HEK293 (cell line): ENCODE data around the gene FIGLA.

Experiments
- CTCF ChIA-PET: fragments of 350-600 bp; formaldehyde crosslinking; extraction: SDS; loops from one replicate; lab custom pipeline; 2021; ENCODE audit warnings: antibody characterized with exemption; lab: Yijun Ruan, JAX
- POLR2A ChIA-PET: fragments of 300-600 bp; formaldehyde crosslinking; extraction: SDS; loops from one replicate; lab custom pipeline; 2020; ENCODE audit warnings: antibody characterized with exemption, inconsistent platforms; lab: Yijun Ruan, JAX
- H3K27ac ChIP-seq: fragments of 200-500 bp; sonication (Bioruptor generic); 2 replicates; pipeline ENCODE4 v1.5.1; 2014; ENCODE audit warnings: low read depth, low read length, control low read depth, inconsistent platforms; ENCODE audit errors: extremely low read depth
- H3K36me3 ChIP-seq, 2 experiments: fragments of 200-500 bp in 1 of 2; sonication (Bioruptor generic) in 1 of 2; 1 replicate in 1 of 2; 2 replicates in 1 of 2; pipeline ENCODE4 v1.5.1; 2014 to 2017; ENCODE audit warnings: inconsistent platforms in 2 of 2, low read length in 2 of 2; ENCODE audit not compliant: control insufficient read depth in 2 of 2, insufficient read depth in 1 of 2
- H3K4me1 ChIP-seq: fragments of 200-500 bp; sonication (Bioruptor generic); 2 replicates; pipeline ENCODE4 v1.5.1; 2014; ENCODE audit warnings: mild to moderate bottlenecking, low read length, inconsistent platforms; ENCODE audit not compliant: control insufficient read depth, insufficient read depth
- H3K4me3 ChIP-seq: 2 replicates; pipeline ENCODE4 v1.5.1; 2011; ENCODE audit warnings: low read depth, mild to moderate bottlenecking, control low read depth, low read length, moderate library complexity
- H3K9me3 ChIP-seq: fragments of 200-500 bp; sonication (Bioruptor generic); 2 replicates; pipeline ENCODE4 v1.5.1; 2014; ENCODE audit warnings: low read depth, low read length, inconsistent platforms; ENCODE audit not compliant: control insufficient read depth, insufficient read depth
- GLIS2 ChIP-seq: fragments of 450-650 bp; formaldehyde crosslinking; IDR thresholded peaks from 2 replicates; pipeline ENCODE4 v1.5.1; 2016; ENCODE audit warnings: missing biosample characterization, missing genetic modification characterization
- OSR2 ChIP-seq: fragments of 450-650 bp; formaldehyde crosslinking; IDR thresholded peaks from 2 replicates; pipeline ENCODE4 v1.5.1; 2016; ENCODE audit warnings: missing biosample characterization, missing genetic modification characterization
- ZNF133 ChIP-seq: fragments of 450-650 bp; formaldehyde crosslinking; IDR thresholded peaks from 2 replicates; pipeline ENCODE4 v1.5.1; 2016; ENCODE audit warnings: missing biosample characterization, missing genetic modification characterization
- ZNF174 ChIP-seq: fragments of 450-650 bp; formaldehyde crosslinking; IDR thresholded peaks from 2 replicates; pipeline ENCODE4 v1.5.0; 2017; ENCODE audit warnings: missing biosample characterization, mild to moderate bottlenecking, missing genetic modification characterization
- ZNF2 ChIP-seq: fragments of 450-650 bp; formaldehyde crosslinking; IDR thresholded peaks from 2 replicates; pipeline ENCODE4 v1.5.1; 2016; ENCODE audit warnings: missing biosample characterization, missing genetic modification characterization
- ZNF202 ChIP-seq: fragments of 450-650 bp; formaldehyde crosslinking; IDR thresholded peaks from 2 replicates; pipeline ENCODE4 v1.5.1; 2016; ENCODE audit warnings: missing biosample characterization, missing genetic modification characterization, borderline replicate concordance
- ZNF24 ChIP-seq: fragments of 450-650 bp; formaldehyde crosslinking; IDR thresholded peaks from 2 replicates; pipeline ENCODE4 v1.5.1; 2016; ENCODE audit warnings: missing biosample characterization, missing genetic modification characterization
- ZNF266 ChIP-seq: fragments of 450-650 bp; formaldehyde crosslinking; IDR thresholded peaks from 2 replicates; pipeline ENCODE4 v1.5.1; 2016; ENCODE audit warnings: missing biosample characterization, missing genetic modification characterization, low read depth
- ZNF501 ChIP-seq: fragments of 450-650 bp; formaldehyde crosslinking; IDR thresholded peaks from 2 replicates; pipeline ENCODE4 v1.5.1; 2016; ENCODE audit warnings: missing biosample characterization, missing genetic modification characterization
- ZNF549 ChIP-seq: fragments of 450-650 bp; IDR thresholded peaks from 2 replicates; pipeline ENCODE4 v1.5.1; 2018; ENCODE audit warnings: missing biosample characterization, missing genetic modification characterization, mild to moderate bottlenecking, inconsistent platforms, moderate library complexity
- ZNF623 ChIP-seq: fragments of 450-650 bp; formaldehyde crosslinking; IDR thresholded peaks from 2 replicates; pipeline ENCODE4 v1.5.1; 2016; ENCODE audit warnings: missing biosample characterization, missing genetic modification characterization
- ZNF654 ChIP-seq: fragments of 450-650 bp; formaldehyde crosslinking; IDR thresholded peaks from 2 replicates; pipeline ENCODE4 v1.5.1; 2016; ENCODE audit warnings: low read depth, missing biosample characterization, missing genetic modification characterization
- ZNF664 ChIP-seq: fragments of 450-650 bp; formaldehyde crosslinking; IDR thresholded peaks from 2 replicates; pipeline ENCODE4 v1.5.1; 2016; ENCODE audit warnings: missing biosample characterization, missing genetic modification characterization
- ZSCAN23 ChIP-seq: fragments of 450-650 bp; formaldehyde crosslinking; IDR thresholded peaks from 2 replicates; pipeline ENCODE4 v1.5.1; 2016; ENCODE audit warnings: missing biosample characterization, missing genetic modification characterization
- TF ChIP-seq, protein P1 (sequence below): sonication (generic); formaldehyde crosslinking; IDR thresholded peaks from 2 replicates; pipeline ENCODE4 v1.8.1; 2022; ENCODE audit warnings: mild to moderate bottlenecking, moderate library complexity, missing genetic modification reagents
- TF ChIP-seq, protein P2 (sequence below): fragments of 450-650 bp; formaldehyde crosslinking; IDR thresholded peaks from 2 replicates; pipeline ENCODE4 v1.5.1; 2016; ENCODE audit warnings: missing biosample characterization, missing genetic modification characterization
- TF ChIP-seq, protein P3 (sequence below): fragments of 450-650 bp; formaldehyde crosslinking; IDR thresholded peaks from 2 replicates; pipeline ENCODE4 v1.5.1; 2016; ENCODE audit warnings: missing biosample characterization, missing genetic modification characterization
- TF ChIP-seq, protein P4 (sequence below): fragments of 450-650 bp; formaldehyde crosslinking; IDR thresholded peaks from 2 replicates; pipeline ENCODE4 v1.5.1; 2016; ENCODE audit warnings: missing biosample characterization, missing genetic modification characterization, borderline replicate concordance

Gene FIGLA

DNA sequence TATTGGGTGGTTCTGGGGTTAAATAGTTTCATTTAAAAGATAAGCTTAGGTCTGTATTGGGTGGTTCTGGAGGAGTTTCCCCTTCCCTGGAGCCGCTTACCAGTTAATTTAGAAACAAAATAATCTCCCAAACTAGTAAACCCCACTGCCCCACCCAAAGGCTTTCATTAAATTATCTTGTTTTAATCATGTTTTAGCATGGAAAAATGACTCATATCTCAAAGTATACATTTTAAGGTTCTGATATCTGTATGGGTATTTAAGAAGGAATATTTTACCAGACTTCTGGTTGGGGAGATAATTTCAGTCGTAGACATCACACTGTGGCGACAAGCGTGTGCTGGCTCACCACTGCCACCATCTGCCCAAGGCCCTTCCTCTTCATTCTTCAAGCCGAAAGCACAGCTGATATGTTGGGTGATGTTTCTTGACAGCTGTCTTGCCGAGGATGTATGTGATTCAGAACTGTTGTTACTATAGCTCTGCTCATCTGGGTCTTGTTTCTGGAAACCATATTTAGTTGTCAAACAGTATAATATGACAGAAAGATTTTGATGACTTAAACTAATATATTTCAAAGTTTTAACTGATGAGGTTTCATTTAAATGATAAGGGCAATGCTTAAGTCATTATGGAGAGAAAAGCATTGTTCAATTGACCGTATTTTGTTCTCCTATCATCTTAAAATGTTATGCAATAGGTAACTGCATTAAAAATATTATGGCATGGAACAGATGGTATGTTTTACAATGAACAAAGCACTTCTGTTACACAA lies 5.1 kb downstream of the FIGLA start:
- POLR2A ChIA-PET: no interaction called here
- Histone ChIP-seq H3K4me1 (no peaks in the 10 kb centered on the region), H3K4me3 (no peak overlapping the region), H3K36me3 (no peaks in the 10 kb centered on the region), H3K27ac (no peak overlapping the region)
- TF ChIP-seq ZNF654: peak; percentile 79
- TF ChIP-seq ZNF2 (tag by site-specific recombination): no peak
- TF ChIP-seq, protein P1, sequence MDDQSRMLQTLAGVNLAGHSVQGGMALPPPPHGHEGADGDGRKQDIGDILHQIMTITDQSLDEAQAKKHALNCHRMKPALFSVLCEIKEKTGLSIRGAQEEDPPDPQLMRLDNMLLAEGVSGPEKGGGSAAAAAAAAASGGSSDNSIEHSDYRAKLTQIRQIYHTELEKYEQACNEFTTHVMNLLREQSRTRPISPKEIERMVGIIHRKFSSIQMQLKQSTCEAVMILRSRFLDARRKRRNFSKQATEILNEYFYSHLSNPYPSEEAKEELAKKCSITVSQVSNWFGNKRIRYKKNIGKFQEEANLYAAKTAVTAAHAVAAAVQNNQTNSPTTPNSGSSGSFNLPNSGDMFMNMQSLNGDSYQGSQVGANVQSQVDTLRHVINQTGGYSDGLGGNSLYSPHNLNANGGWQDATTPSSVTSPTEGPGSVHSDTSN (CRISPR knock-in tag): no peak
- TF ChIP-seq, protein P2, sequence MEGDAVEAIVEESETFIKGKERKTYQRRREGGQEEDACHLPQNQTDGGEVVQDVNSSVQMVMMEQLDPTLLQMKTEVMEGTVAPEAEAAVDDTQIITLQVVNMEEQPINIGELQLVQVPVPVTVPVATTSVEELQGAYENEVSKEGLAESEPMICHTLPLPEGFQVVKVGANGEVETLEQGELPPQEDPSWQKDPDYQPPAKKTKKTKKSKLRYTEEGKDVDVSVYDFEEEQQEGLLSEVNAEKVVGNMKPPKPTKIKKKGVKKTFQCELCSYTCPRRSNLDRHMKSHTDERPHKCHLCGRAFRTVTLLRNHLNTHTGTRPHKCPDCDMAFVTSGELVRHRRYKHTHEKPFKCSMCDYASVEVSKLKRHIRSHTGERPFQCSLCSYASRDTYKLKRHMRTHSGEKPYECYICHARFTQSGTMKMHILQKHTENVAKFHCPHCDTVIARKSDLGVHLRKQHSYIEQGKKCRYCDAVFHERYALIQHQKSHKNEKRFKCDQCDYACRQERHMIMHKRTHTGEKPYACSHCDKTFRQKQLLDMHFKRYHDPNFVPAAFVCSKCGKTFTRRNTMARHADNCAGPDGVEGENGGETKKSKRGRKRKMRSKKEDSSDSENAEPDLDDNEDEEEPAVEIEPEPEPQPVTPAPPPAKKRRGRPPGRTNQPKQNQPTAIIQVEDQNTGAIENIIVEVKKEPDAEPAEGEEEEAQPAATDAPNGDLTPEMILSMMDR: peak; percentile 43; the same call in 1 of the 2 replicates
- TF ChIP-seq, all 188 proteins: peak for 2
- CTCF ChIA-PET: interaction anchor here (0.6 to 3.0 kb wide), 26 partner anchors 10 to 481 kb away, joined by 3 to 20 read pairs (median 3); partner anchors contain the start of gene ADD2
- no peaks in the 10 kb centered on the region for H3K9me3 ChIP-seq

DNA sequence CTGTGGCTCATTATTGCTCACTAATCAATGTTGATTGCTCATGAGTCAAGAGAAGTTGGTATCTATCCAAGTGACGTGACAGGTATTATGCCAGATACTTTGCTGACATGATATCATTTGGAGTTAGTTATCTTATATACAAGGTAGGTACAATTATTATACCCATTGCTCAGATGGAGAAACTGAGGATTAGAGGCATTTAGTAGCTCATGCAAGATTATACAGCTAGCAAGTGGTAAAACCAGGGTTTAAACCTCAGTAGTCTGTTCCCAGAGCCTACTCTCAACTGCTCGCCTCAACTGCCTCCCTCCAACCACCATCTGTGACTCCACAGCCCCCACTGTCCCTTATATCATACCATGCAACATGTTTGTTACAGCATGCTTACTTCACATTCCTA lies 6.1 kb downstream of the FIGLA start:
- Histone ChIP-seq H3K27ac (no peak overlapping the region), H3K36me3 (no peaks in the 10 kb centered on the region), H3K4me1 (no peaks in the 10 kb centered on the region), H3K4me3 (no peak overlapping the region), H3K9me3 (no peaks in the 10 kb centered on the region)
- TF ChIP-seq ZNF549: no peak
- TF ChIP-seq ZNF133 (tag by site-specific recombination): no peak
- TF ChIP-seq, protein P3, sequence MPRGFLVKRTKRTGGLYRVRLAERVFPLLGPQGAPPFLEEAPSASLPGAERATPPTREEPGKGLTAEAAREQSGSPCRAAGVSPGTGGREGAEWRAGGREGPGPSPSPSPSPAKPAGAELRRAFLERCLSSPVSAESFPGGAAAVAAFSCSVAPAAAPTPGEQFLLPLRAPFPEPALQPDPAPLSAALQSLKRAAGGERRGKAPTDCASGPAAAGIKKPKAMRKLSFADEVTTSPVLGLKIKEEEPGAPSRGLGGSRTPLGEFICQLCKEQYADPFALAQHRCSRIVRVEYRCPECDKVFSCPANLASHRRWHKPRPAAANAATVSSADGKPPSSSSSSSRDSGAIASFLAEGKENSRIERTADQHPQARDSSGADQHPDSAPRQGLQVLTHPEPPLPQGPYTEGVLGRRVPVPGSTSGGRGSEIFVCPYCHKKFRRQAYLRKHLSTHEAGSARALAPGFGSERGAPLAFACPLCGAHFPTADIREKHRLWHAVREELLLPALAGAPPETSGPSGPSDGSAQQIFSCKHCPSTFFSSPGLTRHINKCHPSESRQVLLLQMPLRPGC (tag by site-specific recombination): no peak
- TF ChIP-seq GLIS2 (tag by site-specific recombination): no peak
- POLR2A ChIA-PET: no interaction called here
- CTCF ChIA-PET: interaction anchor here (0.6 to 3.0 kb wide), 13 partner anchors 16 to 467 kb away, joined by 3 to 20 read pairs (median 3); partner anchors contain the start of gene ADD2

DNA sequence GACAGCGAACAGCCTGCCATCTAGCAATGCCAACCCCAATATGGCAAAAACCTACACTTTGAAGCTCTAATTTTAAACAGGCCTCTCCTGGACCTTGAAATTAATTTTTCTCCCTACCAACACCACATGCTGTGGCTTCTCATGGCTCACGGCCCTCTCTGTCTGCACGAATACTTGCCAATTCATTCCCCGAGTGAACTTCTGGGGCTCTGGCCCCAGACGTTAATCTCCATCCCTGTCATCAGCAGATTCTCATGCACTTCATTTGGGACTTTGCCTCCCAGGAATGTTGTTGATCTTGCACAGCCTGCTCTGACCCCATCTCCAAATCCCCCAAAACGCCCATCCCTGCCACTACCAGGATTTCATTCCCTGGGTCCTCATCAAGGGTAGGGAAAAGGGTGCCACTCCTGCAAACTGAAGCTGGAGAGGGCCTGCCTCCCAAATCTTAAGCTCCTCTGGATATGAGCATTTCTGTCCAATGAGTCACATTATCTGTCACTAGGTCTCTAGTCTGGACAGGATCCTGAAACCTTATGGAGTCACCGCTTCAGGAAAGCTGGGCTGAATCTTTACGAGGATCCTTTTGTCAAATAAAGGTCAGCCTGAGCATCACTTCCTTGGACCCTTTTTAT lies 10.4 kb downstream of the FIGLA start:
- Histone ChIP-seq H3K4me3 (no peak overlapping the region), H3K4me1 (no peaks in the 10 kb centered on the region), H3K27ac (no peak overlapping the region), H3K36me3 (no peaks in the 10 kb centered on the region), H3K9me3 (no peaks in the 10 kb centered on the region)
- CTCF ChIA-PET: interaction anchor here (1.0 to 5.2 kb wide), 3 partner anchors 9 to 439 kb away, joined by 3 to 35 read pairs (median 3); partner anchors contain the start of gene ADD2
- POLR2A ChIA-PET: no interaction called here
- no peak for TF ChIP-seq ZNF174 (tag by site-specific recombination)
- TF ChIP-seq ZNF501: no peak
- TF ChIP-seq ZNF664: no peak
- no peak for TF ChIP-seq OSR2 (tag by site-specific recombination)
- no peak for TF ChIP-seq ZSCAN23
- no peak for TF ChIP-seq ZNF24
- TF ChIP-seq ZNF202 (tag by site-specific recombination): no peak
- no peak for TF ChIP-seq ZNF623 (tag by site-specific recombination)
- TF ChIP-seq, protein P4, sequence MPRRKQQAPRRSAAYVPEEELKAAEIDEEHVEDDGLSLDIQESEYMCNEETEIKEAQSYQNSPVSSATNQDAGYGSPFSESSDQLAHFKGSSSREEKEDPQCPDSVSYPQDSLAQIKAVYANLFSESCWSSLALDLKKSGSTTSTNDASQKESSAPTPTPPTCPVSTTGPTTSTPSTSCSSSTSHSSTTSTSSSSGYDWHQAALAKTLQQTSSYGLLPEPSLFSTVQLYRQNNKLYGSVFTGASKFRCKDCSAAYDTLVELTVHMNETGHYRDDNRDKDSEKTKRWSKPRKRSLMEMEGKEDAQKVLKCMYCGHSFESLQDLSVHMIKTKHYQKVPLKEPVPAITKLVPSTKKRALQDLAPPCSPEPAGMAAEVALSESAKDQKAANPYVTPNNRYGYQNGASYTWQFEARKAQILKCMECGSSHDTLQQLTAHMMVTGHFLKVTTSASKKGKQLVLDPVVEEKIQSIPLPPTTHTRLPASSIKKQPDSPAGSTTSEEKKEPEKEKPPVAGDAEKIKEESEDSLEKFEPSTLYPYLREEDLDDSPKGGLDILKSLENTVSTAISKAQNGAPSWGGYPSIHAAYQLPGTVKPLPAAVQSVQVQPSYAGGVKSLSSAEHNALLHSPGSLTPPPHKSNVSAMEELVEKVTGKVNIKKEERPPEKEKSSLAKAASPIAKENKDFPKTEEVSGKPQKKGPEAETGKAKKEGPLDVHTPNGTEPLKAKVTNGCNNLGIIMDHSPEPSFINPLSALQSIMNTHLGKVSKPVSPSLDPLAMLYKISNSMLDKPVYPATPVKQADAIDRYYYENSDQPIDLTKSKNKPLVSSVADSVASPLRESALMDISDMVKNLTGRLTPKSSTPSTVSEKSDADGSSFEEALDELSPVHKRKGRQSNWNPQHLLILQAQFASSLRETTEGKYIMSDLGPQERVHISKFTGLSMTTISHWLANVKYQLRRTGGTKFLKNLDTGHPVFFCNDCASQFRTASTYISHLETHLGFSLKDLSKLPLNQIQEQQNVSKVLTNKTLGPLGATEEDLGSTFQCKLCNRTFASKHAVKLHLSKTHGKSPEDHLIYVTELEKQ: no peak
- TF ChIP-seq ZNF266 (tag by site-specific recombination): no peak
